GM10847 (cell line): ENCODE results near the gene TTC39A.

ENCODE experiments used
- POLR2A ChIP-seq: IDR thresholded peaks from 2 replicates; pipeline ENCODE4 v1.6.1; 2011; ENCODE audit not compliant: insufficient read length; ENCODE audit errors: extremely low read depth

Gene TTC39A

DNA sequence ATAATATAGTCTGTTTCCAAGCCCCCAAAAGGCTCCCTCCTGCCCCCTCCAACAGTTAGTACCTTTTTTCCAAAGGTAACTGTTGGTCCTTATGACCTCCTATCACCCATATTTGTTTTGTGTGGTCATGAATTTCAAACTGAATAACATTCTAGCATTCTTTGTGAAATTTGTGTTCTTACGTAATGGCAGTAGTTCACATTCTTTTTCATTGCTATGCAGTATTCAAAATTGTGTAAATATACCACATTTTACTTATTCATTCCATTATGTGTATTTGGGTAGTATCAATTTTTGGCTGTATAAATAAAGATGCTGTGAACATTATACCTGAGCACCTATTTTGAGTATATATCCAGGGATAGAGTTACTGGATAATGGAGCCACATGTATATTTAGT is 80.9 kb downstream of the TTC39A start:
- no peak for TF ChIP-seq POLR2A

DNA sequence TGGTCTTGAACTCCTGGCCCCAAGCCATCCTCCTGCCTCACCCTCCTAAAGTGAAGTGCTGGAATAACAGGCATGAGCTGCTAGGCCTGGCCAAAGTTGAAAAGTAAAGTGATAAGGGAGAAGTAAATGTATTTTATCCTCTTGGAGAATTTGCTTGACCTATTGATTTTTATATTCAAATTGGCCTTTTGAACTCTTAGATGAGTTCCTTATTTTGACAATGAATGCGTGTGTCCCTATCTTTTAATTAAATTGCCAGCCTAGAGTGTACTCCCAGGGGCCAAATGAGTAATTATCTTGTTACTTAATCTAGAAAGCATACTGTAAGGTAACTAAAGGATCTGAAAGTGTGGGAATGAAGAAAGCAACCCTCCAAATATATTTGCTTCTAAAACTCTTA is 82.9 kb downstream of the TTC39A start:
- TF ChIP-seq POLR2A = no peak

DNA sequence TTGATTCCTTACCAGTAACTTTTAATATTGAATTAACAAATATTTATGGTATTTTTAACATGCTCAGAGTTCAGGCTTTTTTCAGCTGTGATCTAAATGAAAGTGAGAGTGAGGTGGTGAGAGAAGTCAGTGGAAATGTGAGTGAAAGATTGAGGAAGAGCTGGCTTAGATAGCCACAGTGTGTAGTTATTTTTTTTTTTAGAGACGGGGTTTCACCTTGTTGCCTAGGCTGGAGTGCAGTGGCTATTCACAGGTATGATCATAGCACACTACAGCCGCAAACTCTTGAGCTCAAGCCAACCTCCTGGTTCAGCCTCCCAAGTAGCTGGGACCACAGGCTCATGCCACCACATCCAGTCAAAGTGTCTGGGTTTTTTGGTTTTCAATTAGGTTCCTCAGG is 83.3 kb downstream of the TTC39A start:
- no peak for TF ChIP-seq POLR2A

DNA sequence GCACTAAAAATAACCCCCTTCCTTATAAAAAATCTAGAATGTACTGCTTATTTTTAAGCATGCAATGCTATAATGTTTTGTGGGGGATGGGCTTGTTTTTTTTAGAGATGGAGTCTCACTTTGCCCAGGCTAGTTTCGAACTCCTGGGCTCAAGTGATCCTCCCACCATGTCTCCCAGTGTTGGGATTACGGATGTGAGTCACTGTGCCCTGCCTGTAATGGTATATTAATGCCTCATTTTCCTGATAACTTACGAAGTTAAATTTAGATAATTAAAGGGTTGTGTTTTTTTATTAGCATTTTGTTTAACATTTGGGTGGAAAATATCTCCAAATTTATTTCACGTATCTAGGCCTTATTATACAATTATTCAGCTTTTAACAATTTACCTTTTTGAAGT is 87.8 kb downstream of the TTC39A start:
- no peak for TF ChIP-seq POLR2A

DNA sequence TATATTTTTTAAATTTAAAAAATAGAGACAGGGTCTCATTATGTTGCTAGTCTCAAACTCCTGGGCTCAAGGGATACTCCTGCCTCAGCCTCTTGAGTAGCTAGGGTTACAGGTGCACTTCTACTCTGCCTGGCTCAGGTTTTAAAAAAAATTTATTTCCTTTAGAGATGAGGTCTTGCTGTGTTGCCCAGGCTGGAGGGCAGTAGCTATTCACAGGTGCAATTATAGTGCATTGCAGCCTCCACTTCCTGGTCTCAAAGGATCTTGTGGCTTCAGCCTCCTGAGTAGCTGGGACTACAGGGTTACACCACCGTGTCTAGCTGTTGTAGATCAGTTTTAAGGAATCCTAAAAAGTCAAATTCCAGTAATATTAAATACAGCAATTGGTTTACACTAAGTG is 89.2 kb downstream of the TTC39A start:
- TF ChIP-seq POLR2A = no peak

DNA sequence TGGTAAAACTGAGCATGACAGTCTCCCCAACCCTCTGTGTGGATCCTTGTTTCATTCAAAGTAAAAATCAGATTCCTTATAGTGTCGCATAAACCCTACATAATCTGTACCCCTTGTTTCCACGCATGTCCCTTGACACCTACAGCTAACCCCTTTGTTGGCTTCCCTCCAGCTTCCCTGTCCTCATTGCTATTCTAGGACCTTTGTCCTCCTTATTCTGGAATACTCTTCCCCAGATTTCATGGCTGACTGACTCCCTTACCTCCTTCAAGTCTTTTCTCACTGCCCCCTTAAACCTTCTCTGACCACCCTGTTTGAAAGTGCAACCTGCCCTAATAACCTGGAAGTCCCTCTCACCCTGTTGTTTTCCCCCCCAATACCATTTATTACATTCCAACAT is 90.3 kb downstream of the TTC39A start:
- no peak for TF ChIP-seq POLR2A

DNA sequence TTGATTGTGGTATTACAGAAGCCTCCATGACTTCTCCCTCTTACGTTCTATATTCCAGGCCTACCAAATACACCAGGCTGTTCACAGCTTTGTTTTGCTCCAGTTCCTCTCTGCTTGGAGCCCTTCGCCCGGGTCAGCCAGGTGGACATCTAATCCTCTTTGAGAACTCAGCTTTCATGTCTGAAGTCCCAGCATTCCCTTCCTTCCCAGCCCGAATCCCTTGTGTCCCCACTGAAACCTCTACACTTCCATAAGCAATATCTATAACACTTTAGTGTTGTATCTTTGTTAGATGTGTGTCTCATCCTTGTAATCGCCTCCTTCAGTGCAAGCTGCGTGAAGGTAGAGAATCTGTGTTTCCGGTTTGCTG is 92.3 kb downstream of the TTC39A start:
- TF ChIP-seq POLR2A = no peak

DNA sequence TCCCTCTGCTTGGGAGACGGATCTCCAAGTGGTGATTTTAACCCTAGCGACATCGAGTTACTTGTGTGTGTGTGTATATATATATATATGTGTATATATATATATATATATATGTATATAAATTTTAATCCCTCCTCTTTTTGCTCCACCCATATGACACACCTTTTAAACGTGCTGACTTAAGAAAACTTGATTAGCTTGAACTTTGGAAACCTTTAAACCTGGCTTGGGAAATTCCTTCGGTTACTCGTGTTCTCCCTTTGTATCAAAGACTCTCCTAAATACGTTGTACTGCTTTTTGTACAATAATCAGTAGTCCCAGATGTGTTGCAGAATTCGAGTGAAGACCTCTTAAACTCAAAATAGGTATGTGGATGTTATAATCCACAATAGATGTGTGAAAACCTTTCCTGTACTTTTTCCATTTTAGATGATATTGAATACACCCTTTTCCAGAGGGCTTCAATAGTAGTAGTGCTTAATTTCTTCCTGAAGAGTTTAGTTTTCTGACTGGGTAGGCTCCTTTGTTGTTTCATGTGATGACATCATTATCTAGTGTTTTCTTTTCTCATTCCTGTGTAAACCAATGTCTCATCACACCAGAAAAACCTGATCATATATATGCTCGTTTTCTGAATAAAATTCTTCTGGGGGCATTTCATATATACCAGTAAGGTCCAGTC is 92.9 kb downstream of the TTC39A start:
- no peak for TF ChIP-seq POLR2A
